ENCODE data around the gene PFDN2.

PFDN2 gene

DNA sequence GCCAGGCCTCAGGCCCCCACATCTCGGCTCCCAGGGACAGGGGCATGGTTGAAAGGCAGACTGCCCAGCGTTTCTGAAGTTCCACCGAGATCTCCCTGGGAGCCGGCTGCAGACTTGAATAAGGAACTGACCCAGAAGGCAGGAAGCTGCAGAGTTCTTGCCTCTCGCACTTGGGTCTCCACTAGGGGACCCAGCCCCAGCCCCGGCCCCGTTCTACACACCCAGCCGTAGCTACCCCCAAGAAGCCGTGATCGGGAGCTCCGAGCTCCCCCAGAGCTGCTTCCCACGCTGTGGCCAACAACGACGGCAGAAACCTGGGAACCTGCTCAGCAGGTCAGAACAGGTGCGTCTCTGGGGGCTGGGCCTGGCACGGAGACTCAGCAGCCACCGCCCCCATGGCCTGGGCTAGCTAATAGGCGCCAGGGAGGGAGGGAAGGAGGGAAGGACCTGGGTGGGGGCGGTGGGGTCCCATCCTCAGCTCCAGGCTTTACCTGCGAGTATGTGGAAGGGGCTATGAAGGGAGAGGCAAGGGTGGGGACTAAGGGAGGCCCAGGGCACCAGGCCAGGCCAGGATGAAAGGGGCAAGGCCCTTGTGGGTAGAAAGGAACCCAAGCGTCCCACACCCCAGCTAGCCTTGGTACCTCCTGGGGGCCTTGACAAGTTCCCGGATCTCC, 28.4 kb downstream of the PFDN2 start, which contains the start of gene NECTIN4:
Gene NECTIN4, minus strand, starts transcription at position 308 of the 674 bp plus-strand sequence. Its CDS starts 262 bp downstream, at position 46.
- Histone ChIP-seq H3K9me3 (ENCODE audit: control insufficient read depth, insufficient read depth, low read depth, low read length) (no peaks in the 10 kb centered on the region), H3K9ac (ENCODE audit: low read length) (no peak within 1 kb of the TSS), H3K4me3 (ENCODE audit: low read depth, low read length) (no peak within 1 kb of the TSS), H3K36me3 (ENCODE audit: control insufficient read depth, insufficient read depth, low read length) (no peaks in the 10 kb centered on the region), H3K27ac (ENCODE audit: low read depth, low read length) (no peak within 1 kb of the TSS), H3K4me1 (ENCODE audit: control insufficient read depth, insufficient read depth, low read length) (peaks cover 20% of the 10 kb centered on the region), H3K27me3 (ENCODE audit: control insufficient read depth, insufficient read depth, low read length) (no peaks in the 10 kb centered on the region)

DNA sequence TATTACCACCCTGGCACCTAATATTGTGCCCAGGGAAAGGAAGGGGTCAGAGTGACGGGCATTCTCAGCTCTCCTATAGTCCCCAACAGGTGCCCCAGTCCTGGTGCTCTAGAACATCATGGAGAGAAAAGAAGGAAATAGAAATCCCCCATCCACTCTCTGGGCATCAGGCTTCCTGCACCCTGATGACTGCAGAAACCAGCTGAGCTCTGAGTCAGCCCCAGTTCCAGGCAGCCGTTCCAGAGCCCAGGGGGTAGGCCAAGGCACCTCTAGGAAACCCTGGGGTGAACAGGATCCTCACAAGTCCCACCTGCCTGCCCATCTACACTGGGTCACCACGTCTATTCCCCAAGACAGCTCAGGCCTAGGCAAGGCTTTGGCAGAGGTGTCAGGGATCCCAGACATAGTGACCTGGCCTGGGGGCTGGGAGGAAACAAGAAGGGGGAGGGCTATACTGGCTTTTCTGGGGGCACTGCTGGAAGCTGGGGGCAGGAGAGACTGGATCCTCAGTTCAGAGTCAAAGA, 29.2 kb downstream of the PFDN2 start:
- H3K27ac ChIP-seq (ENCODE audit: low read depth, low read length) = no peak overlapping the region
- no peak overlapping the region for H3K9ac ChIP-seq (ENCODE audit: low read length)
- H3K36me3 ChIP-seq (ENCODE audit: control insufficient read depth, insufficient read depth, low read length) = no peaks in the 10 kb centered on the region
- H3K4me3 ChIP-seq (ENCODE audit: low read depth, low read length) = no peak overlapping the region
- H3K9me3 ChIP-seq (ENCODE audit: control insufficient read depth, insufficient read depth, low read depth, low read length) = no peaks in the 10 kb centered on the region
- no peaks in the 10 kb centered on the region for H3K27me3 ChIP-seq (ENCODE audit: control insufficient read depth, insufficient read depth, low read length)
- H3K4me1 ChIP-seq (ENCODE audit: control insufficient read depth, insufficient read depth, low read length) = peaks cover 27% of the 10 kb centered on the region

DNA sequence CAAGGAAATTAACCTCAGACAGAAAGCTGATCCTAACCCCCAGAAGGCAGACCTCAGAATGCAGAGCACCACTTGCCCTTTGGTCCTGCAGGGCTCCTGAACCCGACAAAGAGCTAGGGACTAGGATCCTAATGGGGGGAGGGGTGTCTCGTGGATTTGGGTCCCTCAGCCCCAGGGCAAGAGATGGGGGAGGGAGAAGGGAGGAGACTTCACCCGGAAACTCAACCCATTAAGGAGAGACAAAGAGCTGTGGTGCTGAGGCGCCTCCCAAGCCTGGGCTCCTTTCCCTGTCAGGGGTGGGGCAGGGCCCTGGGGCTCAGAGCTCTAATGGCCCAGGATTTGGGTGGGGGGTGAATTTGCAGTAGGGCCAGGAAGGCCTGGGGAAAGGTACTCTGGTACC, 31.4 kb downstream of the PFDN2 start:
- Histone ChIP-seq H3K9me3 (ENCODE audit: control insufficient read depth, insufficient read depth, low read depth, low read length) (no peaks in the 10 kb centered on the region), H3K4me3 (ENCODE audit: low read depth, low read length) (no peak overlapping the region), H3K27ac (ENCODE audit: low read depth, low read length) (no peak overlapping the region), H3K4me1 (ENCODE audit: control insufficient read depth, insufficient read depth, low read length) (peaks cover 37% of the 10 kb centered on the region), H3K27me3 (ENCODE audit: control insufficient read depth, insufficient read depth, low read length) (no peaks in the 10 kb centered on the region), H3K36me3 (ENCODE audit: control insufficient read depth, insufficient read depth, low read length) (no peaks in the 10 kb centered on the region), H3K9ac (ENCODE audit: low read length) (no peak overlapping the region)

- peaks cover 41% of the 10 kb centered on the region for H3K4me1 ChIP-seq (ENCODE audit: control insufficient read depth, insufficient read depth, low read length)
- H3K27ac ChIP-seq (ENCODE audit: low read depth, low read length) = no peak overlapping the region
- H3K4me3 ChIP-seq (ENCODE audit: low read depth, low read length) = no peak overlapping the region
- H3K27me3 ChIP-seq (ENCODE audit: control insufficient read depth, insufficient read depth, low read length) = no peaks in the 10 kb centered on the region
- no peak overlapping the region for H3K9ac ChIP-seq (ENCODE audit: low read length)
- H3K9me3 ChIP-seq (ENCODE audit: control insufficient read depth, insufficient read depth, low read depth, low read length) = no peaks in the 10 kb centered on the region
- no peaks in the 10 kb centered on the region for H3K36me3 ChIP-seq (ENCODE audit: control insufficient read depth, insufficient read depth, low read length)
Measured at GRCh38 chr1:161085165-161085564, 32.7 kb downstream of the PFDN2 start.

GRCh38 chr1:161084597-161084988, 33.2 kb downstream of the PFDN2 start:
- Histone ChIP-seq H3K27me3 (ENCODE audit: control insufficient read depth, insufficient read depth, low read length) (no peaks in the 10 kb centered on the region), H3K27ac (ENCODE audit: low read depth, low read length) (no peak overlapping the region), H3K9ac (ENCODE audit: low read length) (no peak overlapping the region), H3K36me3 (ENCODE audit: control insufficient read depth, insufficient read depth, low read length) (no peaks in the 10 kb centered on the region), H3K4me3 (ENCODE audit: low read depth, low read length) (no peak overlapping the region), H3K9me3 (ENCODE audit: control insufficient read depth, insufficient read depth, low read depth, low read length) (no peaks in the 10 kb centered on the region), H3K4me1 (ENCODE audit: control insufficient read depth, insufficient read depth, low read length) (peaks cover 42% of the 10 kb centered on the region)

DNA sequence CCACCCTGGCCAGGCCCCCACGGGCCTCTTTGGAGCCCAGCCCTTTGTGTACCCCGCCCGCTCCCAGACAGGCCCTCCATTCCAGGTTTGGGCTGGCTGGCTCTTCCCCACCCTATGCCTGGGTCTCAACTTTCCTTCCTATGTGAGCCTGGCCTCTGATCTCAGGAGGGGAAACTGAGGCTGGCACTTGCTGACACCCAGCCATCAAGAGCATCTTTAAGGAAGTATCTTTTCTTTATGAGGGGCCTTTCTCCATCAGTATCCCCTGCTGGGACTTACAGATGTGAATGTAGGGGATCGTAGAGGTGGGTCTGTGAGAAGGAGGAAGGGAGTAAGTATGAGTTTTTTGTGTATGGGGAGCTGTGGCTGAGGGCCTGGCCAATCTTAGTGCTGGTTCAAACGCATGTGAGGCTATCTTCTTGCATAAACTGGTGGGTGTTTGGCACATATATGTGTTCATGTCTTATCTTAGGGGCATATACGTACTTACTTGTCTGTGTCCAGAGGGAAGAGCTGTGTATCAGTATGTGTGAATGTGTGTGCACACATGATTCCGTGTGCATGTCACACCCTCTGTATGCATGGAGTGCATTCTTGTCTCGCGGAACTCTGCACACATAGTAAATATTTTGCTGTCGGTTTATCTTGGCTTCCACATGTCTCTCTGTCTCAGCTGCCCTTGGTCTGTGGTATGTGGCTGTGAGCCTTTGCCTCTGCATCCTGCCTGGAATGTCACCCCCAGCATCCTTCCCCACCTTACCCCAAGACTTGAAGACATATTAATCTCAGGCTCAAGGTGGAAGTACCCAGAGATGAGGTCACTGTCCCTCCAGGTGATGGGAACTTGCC, 33.9 kb downstream of the PFDN2 start:
- no peaks in the 10 kb centered on the region for H3K36me3 ChIP-seq (ENCODE audit: control insufficient read depth, insufficient read depth, low read length)
- no peaks in the 10 kb centered on the region for H3K9me3 ChIP-seq (ENCODE audit: control insufficient read depth, insufficient read depth, low read depth, low read length)
- H3K27me3 ChIP-seq (ENCODE audit: control insufficient read depth, insufficient read depth, low read length) = no peaks in the 10 kb centered on the region
- H3K4me1 ChIP-seq (ENCODE audit: control insufficient read depth, insufficient read depth, low read length) = peaks cover 44% of the 10 kb centered on the region
- H3K4me3 ChIP-seq (ENCODE audit: low read depth, low read length) = no peak overlapping the region
- no peak overlapping the region for H3K27ac ChIP-seq (ENCODE audit: low read depth, low read length)
- no peak overlapping the region for H3K9ac ChIP-seq (ENCODE audit: low read length)

GRCh38 chr1:161082996-161083747, 34.7 kb downstream of the PFDN2 start:
- H3K4me3 ChIP-seq (ENCODE audit: low read depth, low read length) = no peak overlapping the region
- H3K9me3 ChIP-seq (ENCODE audit: control insufficient read depth, insufficient read depth, low read depth, low read length) = no peaks in the 10 kb centered on the region
- H3K27me3 ChIP-seq (ENCODE audit: control insufficient read depth, insufficient read depth, low read length) = no peaks in the 10 kb centered on the region
- no peak overlapping the region for H3K9ac ChIP-seq (ENCODE audit: low read length)
- H3K36me3 ChIP-seq (ENCODE audit: control insufficient read depth, insufficient read depth, low read length) = no peaks in the 10 kb centered on the region
- no peak overlapping the region for H3K27ac ChIP-seq (ENCODE audit: low read depth, low read length)
- H3K4me1 ChIP-seq (ENCODE audit: control insufficient read depth, insufficient read depth, low read length) = peaks cover 44% of the 10 kb centered on the region

GRCh38 chr1:161082483-161082882, 35.4 kb downstream of the PFDN2 start:
- Histone ChIP-seq H3K9ac (ENCODE audit: low read length) (no peak overlapping the region), H3K27ac (ENCODE audit: low read depth, low read length) (no peak overlapping the region), H3K4me1 (ENCODE audit: control insufficient read depth, insufficient read depth, low read length) (peaks cover 44% of the 10 kb centered on the region), H3K36me3 (ENCODE audit: control insufficient read depth, insufficient read depth, low read length) (no peaks in the 10 kb centered on the region), H3K27me3 (ENCODE audit: control insufficient read depth, insufficient read depth, low read length) (no peaks in the 10 kb centered on the region), H3K4me3 (ENCODE audit: low read depth, low read length) (no peak overlapping the region), H3K9me3 (ENCODE audit: control insufficient read depth, insufficient read depth, low read depth, low read length) (no peaks in the 10 kb centered on the region)

DNA sequence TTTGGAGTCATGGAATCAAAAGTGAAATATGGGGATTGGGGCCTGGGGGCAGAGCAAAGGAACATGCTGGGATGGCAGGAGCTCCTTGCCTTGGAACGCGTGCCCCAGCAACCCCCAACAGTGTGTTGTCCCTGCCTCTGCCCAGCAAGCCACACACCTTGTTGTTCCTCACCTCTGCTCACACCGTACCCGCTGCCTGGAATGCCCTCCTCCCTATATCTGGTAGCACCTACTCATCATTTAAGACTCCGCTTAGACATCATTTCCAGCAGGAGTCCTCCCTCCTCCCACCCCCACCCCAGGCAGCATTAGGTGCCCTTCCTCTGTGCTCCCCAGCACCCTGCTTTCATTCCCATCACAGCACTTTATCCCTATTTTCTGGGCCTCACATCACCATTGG, 36.3 kb downstream of the PFDN2 start:
- peaks cover 41% of the 10 kb centered on the region for H3K4me1 ChIP-seq (ENCODE audit: control insufficient read depth, insufficient read depth, low read length)
- no peaks in the 10 kb centered on the region for H3K27me3 ChIP-seq (ENCODE audit: control insufficient read depth, insufficient read depth, low read length)
- H3K27ac ChIP-seq (ENCODE audit: low read depth, low read length) = no peak overlapping the region
- no peaks in the 10 kb centered on the region for H3K36me3 ChIP-seq (ENCODE audit: control insufficient read depth, insufficient read depth, low read length)
- no peak overlapping the region for H3K9ac ChIP-seq (ENCODE audit: low read length)
- H3K9me3 ChIP-seq (ENCODE audit: control insufficient read depth, insufficient read depth, low read depth, low read length) = no peaks in the 10 kb centered on the region
- H3K4me3 ChIP-seq (ENCODE audit: low read depth, low read length) = no peak overlapping the region

GRCh38 chr1:161080441-161081405, 37.1 kb downstream of the PFDN2 start:
- H3K4me3 ChIP-seq (ENCODE audit: low read depth, low read length) = no peak overlapping the region
- H3K27ac ChIP-seq (ENCODE audit: low read depth, low read length) = no peak overlapping the region
- H3K36me3 ChIP-seq (ENCODE audit: control insufficient read depth, insufficient read depth, low read length) = no peaks in the 10 kb centered on the region
- no peaks in the 10 kb centered on the region for H3K9me3 ChIP-seq (ENCODE audit: control insufficient read depth, insufficient read depth, low read depth, low read length)
- H3K9ac ChIP-seq (ENCODE audit: low read length) = no peak overlapping the region
- no peaks in the 10 kb centered on the region for H3K27me3 ChIP-seq (ENCODE audit: control insufficient read depth, insufficient read depth, low read length)
- peaks cover 33% of the 10 kb centered on the region for H3K4me1 ChIP-seq (ENCODE audit: control insufficient read depth, insufficient read depth, low read length)
